Measurements from ENCODE around the gene OTOP2.
"Not testable (repeated sequence)": the region's sequence is repeated elsewhere in the genome, so short reads cannot be mapped to it uniquely, and the experiment has no call there.

Gene OTOP2

GRCh38 chr17:74901353-74902135 is 22.5 kb upstream of the OTOP2 start:
- DNase-seq = no peak

GRCh38 chr17:74903034-74903433 is 21.0 kb upstream of the OTOP2 start:
- DNase-seq = no peak

- DNase-seq = no peak
These were observed 20.4 kb upstream of the OTOP2 start for GRCh38 chr17:74903671-74904070.

GRCh38 chr17:74904687-74905409 is 19.2 kb upstream of the OTOP2 start:
- no peak for DNase-seq

- DNase-seq = not testable (repeated sequence)
These were observed 17.8 kb upstream of the OTOP2 start for GRCh38 chr17:74906214-74906793.

- DNase-seq = no peak
These were observed 17.1 kb upstream of the OTOP2 start for GRCh38 chr17:74907012-74907411.

- not testable (repeated sequence) for DNase-seq
These were observed 15.0 kb upstream of the OTOP2 start for GRCh38 chr17:74909097-74909496.

GRCh38 chr17:74911423-74911822 is 12.7 kb upstream of the OTOP2 start:
- DNase-seq = not testable (repeated sequence)

- no peak for DNase-seq
These were observed 7.8 kb upstream of the OTOP2 start for GRCh38 chr17:74916136-74916850.

- no peak for DNase-seq
These were observed 7.2 kb upstream of the OTOP2 start for GRCh38 chr17:74916851-74917199.

- no peak for DNase-seq
These were observed 6.6 kb upstream of the OTOP2 start for GRCh38 chr17:74917430-74917829.

GRCh38 chr17:74918906-74919305 is 5.2 kb upstream of the OTOP2 start:
- no peak for DNase-seq

GRCh38 chr17:74919440-74920305 is 4.4 kb upstream of the OTOP2 start:
- no peak for DNase-seq

- DNase-seq = no peak
These were observed 3.8 kb upstream of the OTOP2 start for GRCh38 chr17:74920306-74920620.

- DNase-seq = no peak
These were observed 3.4 kb upstream of the OTOP2 start for GRCh38 chr17:74920642-74921025.

- DNase-seq = no peak
These were observed 2.9 kb upstream of the OTOP2 start for GRCh38 chr17:74921026-74921681.

GRCh38 chr17:74921769-74922168 is 2.3 kb upstream of the OTOP2 start:
- no peak for DNase-seq

- no peak for DNase-seq
These were observed 1.9 kb upstream of the OTOP2 start for GRCh38 chr17:74922172-74922571.

GRCh38 chr17:74922694-74923537 is 1.2 kb upstream of the OTOP2 start, which contains the start of gene USH1G:
Gene USH1G, minus strand, starts transcription at chr17:74923255. Its CDS starts 182 bp downstream, at chr17:74923073.
- DNase-seq = peak in 1 of 2 experiments; percentile 53

GRCh38 chr17:74923538-74924249 is 379 bp upstream of the OTOP2 start:
- peak; percentile 13 to 74 for DNase-seq
